ENCODE results near the gene ANKRD11.

Gene ANKRD11

DNA sequence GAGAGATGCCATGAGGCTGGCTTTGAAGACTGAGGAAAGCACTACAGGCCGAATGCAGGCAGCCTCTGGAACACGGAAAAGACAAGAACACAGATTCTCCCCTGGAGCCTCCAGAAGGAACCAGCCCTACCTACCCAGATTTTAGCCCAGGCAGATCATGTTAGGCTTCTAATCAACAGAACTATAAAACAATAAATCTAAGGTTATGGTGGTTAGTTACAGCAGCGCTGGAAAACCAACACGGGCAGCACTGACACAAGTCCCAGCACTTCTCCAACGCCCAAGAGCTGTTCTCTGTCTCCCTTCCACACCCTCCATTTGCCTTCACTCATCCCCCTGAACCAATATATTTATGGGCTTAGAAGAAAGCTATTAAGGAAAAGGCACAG lies 7.5 kb downstream of the ANKRD11 start:
- ATAC-seq (ENCODE audit: low read depth) (no peak), DNase-seq (ENCODE audit: low spot score) (no peak)
- Histone ChIP-seq H3K36me3 (ENCODE audit: low read depth) (peaks cover 32% of the 10 kb centered on the region), H3K27ac (ENCODE audit: poor library complexity, severe bottlenecking) (peak overlapping the region; percentile 88), H3K27me3 (ENCODE audit: insufficient read depth, poor library complexity, severe bottlenecking) (no peaks in the 10 kb centered on the region), H3K4me3 (ENCODE audit: severe bottlenecking) (no peak overlapping the region), H3K4me1 (ENCODE audit: insufficient read depth, poor library complexity, severe bottlenecking) (peaks cover 88% of the 10 kb centered on the region), H3K9me3 (ENCODE audit: severe bottlenecking) (no peaks in the 10 kb centered on the region)
- TF ChIP-seq, protein P1, sequence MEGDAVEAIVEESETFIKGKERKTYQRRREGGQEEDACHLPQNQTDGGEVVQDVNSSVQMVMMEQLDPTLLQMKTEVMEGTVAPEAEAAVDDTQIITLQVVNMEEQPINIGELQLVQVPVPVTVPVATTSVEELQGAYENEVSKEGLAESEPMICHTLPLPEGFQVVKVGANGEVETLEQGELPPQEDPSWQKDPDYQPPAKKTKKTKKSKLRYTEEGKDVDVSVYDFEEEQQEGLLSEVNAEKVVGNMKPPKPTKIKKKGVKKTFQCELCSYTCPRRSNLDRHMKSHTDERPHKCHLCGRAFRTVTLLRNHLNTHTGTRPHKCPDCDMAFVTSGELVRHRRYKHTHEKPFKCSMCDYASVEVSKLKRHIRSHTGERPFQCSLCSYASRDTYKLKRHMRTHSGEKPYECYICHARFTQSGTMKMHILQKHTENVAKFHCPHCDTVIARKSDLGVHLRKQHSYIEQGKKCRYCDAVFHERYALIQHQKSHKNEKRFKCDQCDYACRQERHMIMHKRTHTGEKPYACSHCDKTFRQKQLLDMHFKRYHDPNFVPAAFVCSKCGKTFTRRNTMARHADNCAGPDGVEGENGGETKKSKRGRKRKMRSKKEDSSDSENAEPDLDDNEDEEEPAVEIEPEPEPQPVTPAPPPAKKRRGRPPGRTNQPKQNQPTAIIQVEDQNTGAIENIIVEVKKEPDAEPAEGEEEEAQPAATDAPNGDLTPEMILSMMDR (IDR thresholded peaks at IDR 0.05; ENCODE audit: poor library complexity, severe bottlenecking) = no peak

DNA sequence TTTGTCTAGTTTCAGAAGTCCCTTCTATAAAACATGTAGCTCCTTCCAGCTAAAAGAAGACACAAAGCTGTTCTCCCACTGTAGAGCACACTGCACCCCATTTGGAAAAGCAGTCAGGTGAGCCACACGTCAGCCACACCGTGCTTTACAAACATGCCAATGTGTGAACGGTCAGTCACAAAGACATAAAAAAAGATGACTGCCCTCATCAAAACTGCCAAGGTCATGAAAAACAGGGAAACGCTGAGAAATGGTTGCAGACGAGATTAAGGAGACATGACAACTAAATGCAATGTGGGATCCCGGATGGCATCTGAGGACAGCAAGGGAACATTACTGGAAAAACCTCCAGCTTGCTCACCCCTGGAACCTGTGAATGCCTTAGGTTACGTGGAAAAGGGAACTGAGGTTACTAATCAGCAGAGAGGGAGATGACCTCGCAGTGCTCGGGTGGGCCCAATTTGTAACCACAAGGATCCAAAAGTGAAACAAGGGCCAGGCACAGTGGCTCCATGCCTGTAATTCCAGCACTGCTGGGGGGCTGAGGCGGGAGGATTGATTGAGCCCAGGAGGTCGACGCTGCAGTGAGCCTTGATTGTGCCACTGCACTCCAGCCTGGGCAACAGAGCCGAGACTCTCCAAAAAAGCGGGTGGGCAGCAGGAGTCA lies 8.1 kb downstream of the ANKRD11 start:
- Histone ChIP-seq H3K27me3 (ENCODE audit: insufficient read depth, poor library complexity, severe bottlenecking) (no peaks in the 10 kb centered on the region), H3K4me1 (ENCODE audit: insufficient read depth, poor library complexity, severe bottlenecking) (peaks cover 88% of the 10 kb centered on the region), H3K4me3 (ENCODE audit: severe bottlenecking) (no peak overlapping the region), H3K9me3 (ENCODE audit: severe bottlenecking) (no peaks in the 10 kb centered on the region), H3K27ac (ENCODE audit: poor library complexity, severe bottlenecking) (peak overlapping the region; percentile 88), H3K36me3 (ENCODE audit: low read depth) (peaks cover 27% of the 10 kb centered on the region)
- no peak for DNase-seq (ENCODE audit: low spot score)
- no peak for ATAC-seq (ENCODE audit: low read depth)
- TF ChIP-seq, protein P1 (IDR thresholded peaks at IDR 0.05; ENCODE audit: poor library complexity, severe bottlenecking) = no peak

DNA sequence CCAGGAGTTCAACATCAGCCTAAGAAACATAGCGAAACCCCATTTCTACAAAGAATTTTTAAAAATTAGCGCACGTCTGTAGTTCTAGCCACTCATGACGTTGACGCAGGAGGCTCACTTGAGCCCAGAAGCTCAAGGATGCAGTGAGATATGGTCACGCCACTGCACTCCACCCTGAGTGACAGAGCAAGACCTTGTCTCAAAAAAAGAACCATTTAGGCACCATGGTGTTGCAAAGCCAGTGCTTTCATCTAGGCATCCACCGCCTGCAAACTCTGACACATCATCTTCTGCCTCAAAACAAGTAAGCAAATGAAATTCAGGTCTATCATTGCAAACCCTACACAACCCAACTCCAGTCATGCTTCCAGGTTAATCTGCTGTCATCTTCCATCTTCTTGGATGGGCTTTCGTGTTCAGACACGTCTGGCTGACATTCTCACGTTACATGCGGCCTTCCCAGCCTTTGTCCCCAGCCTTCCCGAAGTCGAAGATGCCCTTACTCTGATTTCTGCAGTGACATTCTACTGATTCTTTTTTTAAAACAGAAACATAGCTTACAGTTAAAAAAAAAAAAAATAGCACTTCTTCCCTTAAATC lies 8.9 kb downstream of the ANKRD11 start:
- H3K27me3 ChIP-seq (ENCODE audit: insufficient read depth, poor library complexity, severe bottlenecking) = no peaks in the 10 kb centered on the region
- peak overlapping the region; percentile 88 for H3K27ac ChIP-seq (ENCODE audit: poor library complexity, severe bottlenecking)
- TF ChIP-seq, protein P1 (IDR thresholded peaks at IDR 0.05; ENCODE audit: poor library complexity, severe bottlenecking) = no peak
- no peak for ATAC-seq (ENCODE audit: low read depth)
- peaks cover 24% of the 10 kb centered on the region for H3K36me3 ChIP-seq (ENCODE audit: low read depth)
- peaks cover 93% of the 10 kb centered on the region for H3K4me1 ChIP-seq (ENCODE audit: insufficient read depth, poor library complexity, severe bottlenecking)
- no peak for DNase-seq (ENCODE audit: low spot score)
- H3K4me3 ChIP-seq (ENCODE audit: severe bottlenecking) = no peak overlapping the region
- H3K9me3 ChIP-seq (ENCODE audit: severe bottlenecking) = no peaks in the 10 kb centered on the region

DNA sequence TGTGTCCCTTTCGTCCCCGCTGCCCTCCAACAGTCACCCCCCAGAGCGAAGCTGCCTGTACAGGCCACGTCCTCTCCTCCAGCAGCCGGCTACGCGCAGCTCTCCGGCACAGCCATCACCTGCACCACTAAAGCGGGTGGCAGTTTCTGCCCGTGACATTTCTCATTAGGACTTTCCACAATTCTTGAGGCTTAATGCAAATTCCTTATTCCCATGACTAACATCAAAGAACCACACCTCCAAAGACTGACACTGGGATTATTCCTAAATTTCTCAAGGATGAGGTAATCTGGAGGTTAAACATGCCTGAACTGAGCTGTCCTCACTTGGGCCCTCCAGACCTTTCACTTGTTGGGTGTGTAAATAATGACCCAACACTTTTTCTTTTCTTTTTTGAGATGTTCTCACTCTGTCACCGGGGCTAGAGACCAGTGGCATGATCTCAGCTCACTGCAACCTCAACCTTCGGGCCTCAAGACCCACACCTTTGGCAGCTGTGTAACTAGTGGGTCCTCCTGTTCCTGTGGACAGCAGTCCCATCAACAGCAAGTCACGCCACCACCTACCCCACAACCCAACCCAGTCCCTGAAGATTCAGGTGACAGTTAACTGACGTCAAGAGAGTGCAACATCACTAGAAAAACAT lies 11.7 kb downstream of the ANKRD11 start:
- no peaks in the 10 kb centered on the region for H3K27me3 ChIP-seq (ENCODE audit: insufficient read depth, poor library complexity, severe bottlenecking)
- DNase-seq (ENCODE audit: low spot score) = no peak
- H3K4me1 ChIP-seq (ENCODE audit: insufficient read depth, poor library complexity, severe bottlenecking) = peaks cover 93% of the 10 kb centered on the region
- H3K27ac ChIP-seq (ENCODE audit: poor library complexity, severe bottlenecking) = peak overlapping the region; percentile 88
- H3K9me3 ChIP-seq (ENCODE audit: severe bottlenecking) = no peaks in the 10 kb centered on the region
- H3K4me3 ChIP-seq (ENCODE audit: severe bottlenecking) = no peak overlapping the region
- peak; percentile 65 for ATAC-seq (ENCODE audit: low read depth)
- peaks cover 24% of the 10 kb centered on the region for H3K36me3 ChIP-seq (ENCODE audit: low read depth)
- TF ChIP-seq, protein P1 (IDR thresholded peaks at IDR 0.05; ENCODE audit: poor library complexity, severe bottlenecking) = no peak
